Fibroblast of villous mesenchyme (primary cell): Measurements from ENCODE around the gene TTI1. TPM values are rescaled to one million over a fixed set of nuclear protein-coding genes. Genes with fewer than 3 reads are reported as not detected.
"Not testable (repeated sequence)": the region's sequence is repeated elsewhere in the genome, so short reads cannot be mapped to it uniquely, and the experiment has no call there.

ENCODE experiments used
- DNase-seq: peaks from one replicate; pipeline ENCODE4 v3.0.0-alpha.2; 2010; ENCODE audit warnings: low read depth
- H3K4me3 ChIP-seq: 2 replicates; pipeline ENCODE4 v1.5.1; 2011; ENCODE audit warnings: low read depth, mild to moderate bottlenecking, low read length
- total RNA-seq: library from RNA; depleted of rRNA; stranded (reverse); fragments of >200 nt; gene quantifications from 2 replicates; pipeline ENCODE4 v1.2.3, GENCODE V29; 2012
- TF ChIP-seq, protein P1 (sequence below): IDR thresholded peaks from 2 replicates; pipeline ENCODE4 v1.5.1; 2012; ENCODE audit warnings: low read depth, mild to moderate bottlenecking, low read length; ENCODE audit not compliant: insufficient read depth

TTI1 gene
- total RNA-seq, 1 donor = 24.2 TPM

DNA sequence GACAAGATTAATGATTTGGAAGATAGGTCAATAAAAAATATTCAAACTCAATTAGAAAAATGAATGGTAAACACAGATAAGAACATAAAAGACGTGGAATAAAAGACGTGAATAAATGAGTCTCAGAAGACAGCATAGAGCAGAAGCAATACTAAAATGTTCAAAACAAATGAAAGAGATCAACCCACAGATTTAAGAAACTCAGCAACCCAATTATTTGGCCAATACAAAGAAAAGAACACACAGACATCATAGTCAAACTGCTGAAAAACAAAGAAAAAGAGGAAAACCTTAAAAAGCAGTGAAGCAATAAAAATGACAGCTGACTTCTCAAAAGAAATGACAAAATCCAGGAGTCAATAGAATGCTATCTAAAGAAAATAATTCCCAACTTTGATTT lies 14.9 kb downstream of the TTI1 start:
- DNase-seq = no peak
- no peak overlapping the region for H3K4me3 ChIP-seq
- TF ChIP-seq, protein P1, sequence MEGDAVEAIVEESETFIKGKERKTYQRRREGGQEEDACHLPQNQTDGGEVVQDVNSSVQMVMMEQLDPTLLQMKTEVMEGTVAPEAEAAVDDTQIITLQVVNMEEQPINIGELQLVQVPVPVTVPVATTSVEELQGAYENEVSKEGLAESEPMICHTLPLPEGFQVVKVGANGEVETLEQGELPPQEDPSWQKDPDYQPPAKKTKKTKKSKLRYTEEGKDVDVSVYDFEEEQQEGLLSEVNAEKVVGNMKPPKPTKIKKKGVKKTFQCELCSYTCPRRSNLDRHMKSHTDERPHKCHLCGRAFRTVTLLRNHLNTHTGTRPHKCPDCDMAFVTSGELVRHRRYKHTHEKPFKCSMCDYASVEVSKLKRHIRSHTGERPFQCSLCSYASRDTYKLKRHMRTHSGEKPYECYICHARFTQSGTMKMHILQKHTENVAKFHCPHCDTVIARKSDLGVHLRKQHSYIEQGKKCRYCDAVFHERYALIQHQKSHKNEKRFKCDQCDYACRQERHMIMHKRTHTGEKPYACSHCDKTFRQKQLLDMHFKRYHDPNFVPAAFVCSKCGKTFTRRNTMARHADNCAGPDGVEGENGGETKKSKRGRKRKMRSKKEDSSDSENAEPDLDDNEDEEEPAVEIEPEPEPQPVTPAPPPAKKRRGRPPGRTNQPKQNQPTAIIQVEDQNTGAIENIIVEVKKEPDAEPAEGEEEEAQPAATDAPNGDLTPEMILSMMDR = no peak

DNA sequence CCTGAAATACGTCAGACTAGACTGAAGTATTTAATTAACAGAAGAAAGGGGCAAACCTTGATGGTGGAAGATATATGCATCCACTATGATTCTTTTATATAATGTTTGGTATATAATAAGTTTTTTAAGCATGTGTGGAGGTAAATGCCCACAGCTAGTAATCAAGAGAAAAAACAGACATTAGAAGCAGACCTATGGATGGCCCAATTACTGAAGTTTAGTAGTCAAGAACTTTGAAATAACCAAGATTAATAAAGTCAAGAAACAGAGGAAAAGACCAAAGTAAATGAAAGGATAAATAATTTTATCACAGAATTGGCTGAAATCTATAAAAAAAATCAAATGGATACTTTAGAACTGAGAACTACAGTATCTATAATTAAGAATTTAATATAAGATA lies 15.3 kb downstream of the TTI1 start:
- H3K4me3 ChIP-seq = no peak overlapping the region
- DNase-seq = no peak
- TF ChIP-seq, protein P1 = no peak

DNA sequence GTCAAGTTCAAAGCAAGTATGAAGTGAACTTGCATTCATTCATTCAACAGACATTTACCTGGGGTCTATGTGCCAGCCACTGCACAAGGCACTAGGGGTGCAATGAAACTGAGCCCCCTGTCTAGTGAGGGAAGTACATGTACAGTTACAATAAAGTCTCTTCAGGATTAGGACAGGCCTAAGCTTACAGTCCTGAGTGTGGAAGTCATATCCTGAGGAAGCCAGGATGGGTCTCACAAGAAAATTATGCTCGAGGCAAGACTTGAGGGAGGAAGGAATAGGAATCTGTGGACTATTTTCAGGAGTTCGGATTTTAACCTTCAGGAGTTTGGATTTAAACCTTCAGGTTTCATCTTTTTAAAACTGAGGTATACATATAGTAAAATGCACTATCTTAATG lies 19.4 kb downstream of the TTI1 start:
- TF ChIP-seq, protein P1 = no peak
- H3K4me3 ChIP-seq = no peak overlapping the region
- no peak for DNase-seq

DNA sequence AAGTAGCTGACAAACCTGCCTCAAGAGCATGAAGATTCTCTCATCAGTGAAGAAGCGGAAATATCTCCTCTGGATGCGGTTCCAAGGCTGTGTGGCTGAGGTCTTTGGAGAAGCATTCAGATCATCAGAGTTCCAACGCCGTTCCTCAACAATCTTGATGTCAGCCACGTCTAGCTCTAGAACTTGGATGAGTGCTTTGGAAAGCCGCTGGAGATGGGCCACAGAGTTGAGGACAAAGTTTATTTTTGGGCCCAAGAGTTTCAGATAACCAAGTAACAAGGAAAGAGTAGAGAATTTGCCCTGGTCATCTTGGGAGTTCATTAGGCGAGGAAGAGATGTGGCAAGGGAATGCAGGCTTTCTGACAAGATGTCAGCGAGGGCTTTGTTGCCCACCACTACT lies 20.9 kb downstream of the TTI1 start:
- no peak overlapping the region for H3K4me3 ChIP-seq
- DNase-seq = no peak
- TF ChIP-seq, protein P1 = no peak

DNA sequence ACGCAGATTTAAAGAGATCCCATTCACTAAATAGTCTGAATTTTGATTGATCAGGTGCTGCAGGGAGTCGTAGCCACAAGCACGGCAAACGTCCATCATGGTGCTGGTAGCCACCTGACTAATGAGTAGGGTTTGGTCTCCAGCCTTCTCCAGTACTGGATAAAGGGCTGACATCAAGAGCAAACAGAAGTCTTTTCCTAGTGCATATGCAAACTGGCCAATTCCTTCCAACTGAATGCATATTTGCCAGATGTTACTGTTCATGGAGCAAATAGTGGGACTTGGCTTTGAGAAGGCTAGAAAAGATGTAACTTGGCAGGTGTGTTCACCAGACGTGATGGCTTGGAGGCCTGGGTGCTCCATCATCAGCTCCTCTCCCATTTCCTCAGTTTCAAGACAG lies 21.6 kb downstream of the TTI1 start:
- TF ChIP-seq, protein P1 = no peak
- DNase-seq = no peak
- no peak overlapping the region for H3K4me3 ChIP-seq

DNA sequence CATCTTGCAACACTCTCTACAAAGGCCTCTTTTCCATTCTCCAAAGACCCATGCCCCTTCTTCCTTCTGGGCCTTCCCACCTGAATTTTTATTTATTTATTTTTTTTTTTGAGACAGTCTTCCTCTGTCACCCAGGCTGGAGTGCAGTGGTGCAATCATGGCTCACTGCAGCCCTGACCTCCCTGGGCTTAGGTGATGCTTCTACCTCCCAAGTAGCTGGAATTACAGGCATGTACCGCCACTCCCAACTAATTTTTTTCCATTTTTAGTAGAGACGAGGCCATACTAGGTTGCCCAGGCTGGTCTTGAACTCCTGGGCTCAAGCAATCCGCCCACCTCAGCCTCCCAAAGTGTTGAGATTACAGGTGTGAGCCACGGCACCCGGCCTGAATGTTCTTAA lies 23.8 kb downstream of the TTI1 start:
- H3K4me3 ChIP-seq = not testable (repeated sequence)

DNA sequence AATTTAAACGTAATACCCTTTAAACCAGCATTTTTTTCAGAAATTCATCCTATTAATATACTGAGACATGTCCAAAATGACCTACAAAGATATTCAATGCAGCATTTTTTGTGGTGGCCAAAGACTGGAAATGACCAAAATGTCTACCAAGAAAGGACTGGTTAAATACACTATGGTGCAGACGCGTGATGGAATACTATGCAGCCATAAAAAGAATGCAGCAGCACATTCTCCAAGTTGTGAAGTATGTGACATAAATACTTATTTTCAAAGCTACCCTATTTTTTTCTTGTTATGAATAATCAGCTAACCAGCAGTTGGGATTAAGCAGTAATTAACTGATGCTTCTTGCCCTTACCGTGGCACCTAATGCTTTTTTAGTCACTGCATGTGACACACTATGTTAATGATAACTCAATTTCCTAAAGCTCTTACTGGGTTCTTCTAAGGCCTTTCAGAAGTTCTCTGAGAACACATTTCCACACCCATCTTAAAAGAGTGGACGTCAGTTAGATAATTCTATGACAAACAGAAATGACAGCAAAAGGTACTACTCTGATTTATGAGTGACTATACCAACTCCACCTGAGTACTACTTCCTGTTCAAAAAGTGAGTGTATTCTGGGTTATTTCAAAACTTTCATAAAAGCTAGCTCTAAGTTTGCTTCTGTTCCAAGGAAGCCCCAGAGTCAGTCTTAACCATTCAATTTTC lies 24.9 kb downstream of the TTI1 start:
- TF ChIP-seq, protein P1 = no peak

More for the DNA sequence above, 23.8 kb downstream of the TTI1 start:
- DNase-seq = not testable (repeated sequence)

More for the DNA sequence above, 24.9 kb downstream of the TTI1 start:
- no peak overlapping the region for H3K4me3 ChIP-seq
- DNase-seq = no peak
